HepG2 (cell line): Measurements from ENCODE around the gene LEAP2. TPM values are rescaled to one million over a fixed set of nuclear protein-coding genes. Genes with fewer than 3 reads are reported as not detected.

Experiments used
- ATAC-seq: fragments of 200-7000 bp; cut with Tn5 transposase; 3 replicates; pipeline ENCODE4 v1.9.1; 2020; ENCODE audit warnings: mild to moderate bottlenecking, moderate library complexity
- BruUV-seq: library from RNA; stranded (reverse); fragments of 400-500 nt; replicated peaks from 2 replicates; lab custom pipeline; 2021; lab: Mats Ljungman, UMichigan
- CTCF ChIA-PET: fragments of 300-600 bp; formaldehyde crosslinking; extraction: SDS; loops from one replicate; lab custom pipeline; 2021; ENCODE audit warnings: low total read pairs, inconsistent platforms, low intra/inter-chr PET ratio; lab: Yijun Ruan, JAX
- POLR2A ChIA-PET: fragments of 350-600 bp; sonication (Branson Sonifier 250); formaldehyde crosslinking; loops from one replicate; lab custom pipeline; 2020; ENCODE audit warnings: antibody characterized with exemption, inconsistent platforms; lab: Yijun Ruan, JAX
- DNase-seq: peaks from one replicate; pipeline ENCODE4 v3.0.0-alpha.2; 2015; ENCODE audit warnings: low spot score
- FAIRE-seq: peaks from 3 replicates; lab custom pipeline; 2011; peaks lifted over from hg19 to GRCh38; lab: Jason Lieb, UNC
- H2AFZ ChIP-seq: one replicate; pipeline ENCODE4 v1.6.1; 2011; ENCODE audit warnings: low read length, inconsistent platforms
- H3K27ac ChIP-seq: fragments of 300-600 bp; 3 replicates; pipeline ENCODE4 v1.8.0; 2011; ENCODE audit warnings: mixed run types, mild to moderate bottlenecking, mixed read lengths, low read length, inconsistent platforms; ENCODE audit not compliant: insufficient read depth; ENCODE audit errors: extremely low read length
- H3K27me3 ChIP-seq, 2 experiments: fragments of 200-600 bp in 1 of 2; 2 replicates in 1 of 2; 3 replicates in 1 of 2; pipeline versions ENCODE4 v1.6.0 to v1.8.0; 2011; ENCODE audit warnings: low read length in 2 of 2, mild to moderate bottlenecking in 2 of 2, moderate library complexity in 2 of 2, inconsistent platforms in 1 of 2; ENCODE audit not compliant: insufficient read depth in 2 of 2, control insufficient read depth in 1 of 2
- H3K36me3 ChIP-seq, 2 experiments: fragments of 200-600 bp in 1 of 2; replicated peaks in 1 of 2; 2 replicates in 1 of 2; 3 replicates in 1 of 2; pipeline versions ENCODE4 v1.5.1 to v1.8.0; 2011; ENCODE audit warnings: low read length in 2 of 2, inconsistent platforms in 1 of 2; ENCODE audit not compliant: insufficient read depth in 2 of 2, control insufficient read depth in 1 of 2
- H3K4me1 ChIP-seq: 2 replicates; pipeline ENCODE4 v1.5.1; 2012; ENCODE audit warnings: low read length, inconsistent platforms; ENCODE audit not compliant: insufficient read depth
- H3K4me2 ChIP-seq: 2 replicates; pipeline ENCODE4 v1.6.0; 2011; ENCODE audit warnings: low read depth, low read length, inconsistent platforms
- H3K4me3 ChIP-seq, 3 experiments: fragments of 200-600 bp in 1 of 3; sonication (generic), shearing (Covaris generic) in 1 of 3; replicated peaks in 1 of 3; 2 replicates each; pipeline ENCODE4 v1.5.1; 2011 to 2016; ENCODE audit warnings: low read length in 3 of 3, inconsistent platforms in 2 of 3, low read depth in 2 of 3, mild to moderate bottlenecking in 2 of 3, control low read depth in 1 of 3, mixed read lengths in 1 of 3; ENCODE audit not compliant: insufficient read depth in 1 of 3
- H3K79me2 ChIP-seq: one replicate; pipeline ENCODE4 v1.6.1; 2011; ENCODE audit warnings: low read length, inconsistent platforms; ENCODE audit not compliant: insufficient read depth
- H3K9ac ChIP-seq: 2 replicates; pipeline ENCODE4 v1.6.0; 2011; ENCODE audit warnings: mild to moderate bottlenecking, low read depth, low read length, inconsistent platforms; ENCODE audit not compliant: insufficient read depth
- H3K9me3 ChIP-seq: 2 replicates; pipeline ENCODE4 v1.5.1; 2012; ENCODE audit warnings: mild to moderate bottlenecking, low read length
- H4K20me1 ChIP-seq: 2 replicates; pipeline ENCODE4 v1.6.0; 2011; ENCODE audit warnings: inconsistent platforms, mild to moderate bottlenecking, low read length, moderate library complexity; ENCODE audit not compliant: insufficient read depth
- CENPX ChIP-seq: sonication (generic); formaldehyde crosslinking; IDR thresholded peaks from 2 replicates; pipeline ENCODE4 v1.9.0; 2021; ENCODE audit warnings: mild to moderate bottlenecking, missing genetic modification reagents, moderate library complexity
- FOXP1 ChIP-seq, 2 experiments: fragments of 450-650 bp in 1 of 2; IDR thresholded peaks; 2 replicates each; pipeline ENCODE4 v1.6.1; 2017 to 2018; ENCODE audit warnings: antibody characterized with exemption in 1 of 2
- MAF1 ChIP-seq: sonication (generic); formaldehyde crosslinking; IDR thresholded peaks from 2 replicates; pipeline ENCODE4 v1.5.0; 2020; ENCODE audit warnings: missing genetic modification reagents, borderline replicate concordance
- TRAFD1 ChIP-seq: sonication (generic); formaldehyde crosslinking; IDR thresholded peaks from 2 replicates; pipeline ENCODE4 v1.5.1; 2020; ENCODE audit warnings: missing genetic modification reagents, mild to moderate bottlenecking, borderline replicate concordance
- ZBTB26 ChIP-seq: IDR thresholded peaks from 2 replicates; pipeline ENCODE4 v1.6.1; 2016; ENCODE audit warnings: missing compliant biosample characterization, missing genetic modification reagents, borderline replicate concordance
- ZBTB46 ChIP-seq: sonication (generic); formaldehyde crosslinking; IDR thresholded peaks from 2 replicates; pipeline ENCODE4 v1.4.0; 2020; ENCODE audit warnings: mild to moderate bottlenecking, missing genetic modification reagents, borderline replicate concordance
- ZNF432 ChIP-seq: sonication (generic); formaldehyde crosslinking; IDR thresholded peaks from 2 replicates; pipeline ENCODE4 v1.5.0; 2020; ENCODE audit warnings: missing genetic modification reagents, mild to moderate bottlenecking, borderline replicate concordance
- ZNF616 ChIP-seq: sonication (generic); formaldehyde crosslinking; IDR thresholded peaks from 2 replicates; pipeline ENCODE4 v1.5.0; 2020; ENCODE audit warnings: low read depth, mild to moderate bottlenecking, missing genetic modification reagents
- WGBS: methylation state at CpG from one replicate; pipeline ENCODE4 v1.1.6; 2017; ENCODE audit warnings: low lambda C conversion rate; 5-methylcytosine and 5-hydroxymethylcytosine counted together
- in situ Hi-C: cut with HindIII; loops from 2 replicates; pipeline ENCODE4 v1.10.0; 2017; ENCODE audit warnings: low pct_unique_long_range_greater_than_20kb; ENCODE audit not compliant: extremely low pct_ligation_motif_present
- intact Hi-C: fragments of 100-400 bp; cut with micrococcal nuclease; formaldehyde crosslinking; loops from one replicate; pipeline ENCODE4 v1.10.0; 2022; ENCODE audit not compliant: unreplicated experiment
- polyA plus RNA-seq, 8 experiments: library from polyadenylated mRNA; depleted of rRNA in 3 of 8; stranded (reverse) in 7 of 8; unstranded in 1 of 8; fragments of >200 nt; fragmentation: Illumina TruSeq in 4 of 8; extraction: Trizol in 4 of 8; gene quantifications; 2 replicates each; pipeline versions ENCODE4 v1.2.1 to v1.2.3, GENCODE V29; 2011 to 2016; ENCODE audit warnings: low read depth in 4 of 8, missing spikeins in 1 of 8, mixed read lengths in 1 of 8; ENCODE audit not compliant: insufficient read depth in 1 of 8
- total RNA-seq, 5 experiments: library from RNA; depleted of rRNA; stranded (reverse); fragments of >200 nt; fragmentation: Illumina TruSeq; extraction: Trizol; gene quantifications; 2 replicates each; pipeline ENCODE4 v1.2.3, GENCODE V29; 2016; ENCODE audit warnings: low read depth in 1 of 5

Gene LEAP2
- total and polyA plus RNA-seq, 2 of the 13 experiments (the other 11 are each of a cell fraction or from before 2014, with no cell fraction given) = 23.9 to 51.9 TPM

- Histone ChIP-seq H3K27ac (no peak overlapping the region), H2AFZ (no peak overlapping the region), H3K4me3 (no peak overlapping the region), H3K9ac (no peak overlapping the region), H3K9me3 (no peaks in the 10 kb centered on the region), H3K4me2 (no peak overlapping the region), H3K79me2 (no peaks in the 10 kb centered on the region), H4K20me1 (no peaks in the 10 kb centered on the region), H3K36me3 (no peaks in the 10 kb centered on the region), H3K4me1 (peaks cover 69% of the 10 kb centered on the region), H3K27me3 (no peaks in the 10 kb centered on the region)
- in situ Hi-C loops = no loop called here
- WGBS = 94% methylated on average over 8 of the region's 8 CpGs
- ATAC-seq (no peak), FAIRE-seq (no peak), DNase-seq (no peak)
- ChIA-PET CTCF (no interaction called here), POLR2A (interaction anchor here (1.2 to 2.6 kb wide), 4 partner anchors 9 to 18 kb away, joined by 3 to 15 read pairs (median 6); partner anchors contain the start of genes GDF9 and UQCRQ)
- intact Hi-C loops = no loop called here
- no peak for TF ChIP-seq ZNF432 (CRISPR knock-in tag)
- no peak for TF ChIP-seq CENPX (CRISPR knock-in tag)
- no peak for TF ChIP-seq ZBTB46 (CRISPR knock-in tag)
- no peak for TF ChIP-seq MAF1
- no peak for TF ChIP-seq FOXP1 (IDR thresholded peaks at IDR 0.05)
- no peak for TF ChIP-seq FOXP1 (CRISPR knock-in tag; IDR thresholded peaks at IDR 0.05)
- TF ChIP-seq ZNF616 = no peak
- no peak for TF ChIP-seq TRAFD1 (CRISPR knock-in tag)
- TF ChIP-seq ZBTB26 (CRISPR knock-in tag) = no peak
- no TSS peak for BruUV-seq
Measured at GRCh38 chr5:132848270-132848669, 25.2 kb upstream of the LEAP2 start.
